Motor neuron (in vitro differentiated cells): ENCODE measurements around the gene PLD5. TPM values are rescaled to one million over a fixed set of nuclear protein-coding genes. Genes with fewer than 3 reads are reported as not detected.
"Not testable (repeated sequence)": the region's sequence is repeated elsewhere in the genome, so short reads cannot be mapped to it uniquely, and the experiment has no call there.

ENCODE experiments used
- ATAC-seq, 8 experiments: fragments of 200-7000 bp; cut with Tn5 transposase; replicated peaks in 6 of 8; 2 replicates each; pipeline ENCODE4 v1.8.0; 2021; ENCODE audit warnings: mild to moderate bottlenecking in 8 of 8, moderate library complexity in 8 of 8
- H3K27ac ChIP-seq, 2 donors: fragments of 250-450 bp; sonication (Bioruptor Pico); 2 replicates each; pipeline ENCODE4 v1.9.0; 2021; ENCODE audit warnings: antibody characterized with exemption in 2 of 2, mild to moderate bottlenecking in 2 of 2, moderate library complexity in 1 of 2
- H3K4me1 ChIP-seq, 2 donors: fragments of 250-450 bp; sonication (Bioruptor Pico); replicated peaks in 1 of 2; 2 replicates each; pipeline ENCODE4 v1.6.1; 2021; ENCODE audit warnings: antibody characterized with exemption in 2 of 2, mild to moderate bottlenecking in 2 of 2, moderate library complexity in 1 of 2
- H3K4me3 ChIP-seq, 5 donors: fragments of 250-450 bp; sonication (Bioruptor Pico); 2 replicates each; pipeline ENCODE4 v1.9.0; 2021; ENCODE audit warnings: antibody characterized with exemption in 5 of 5, mild to moderate bottlenecking in 5 of 5, moderate library complexity in 4 of 5
- WGBS, 10 experiments: fragments of 450-650 bp; shearing (Covaris generic); methylation state at CpG; one replicate each; pipeline ENCODE4 v1.0.0; 2022; 5-methylcytosine and 5-hydroxymethylcytosine counted together
- in situ Hi-C, 9 experiments: fragments of 400-800 bp; cut with MboI; loops; one replicate each; pipeline ENCODE4 v1.15.0; 2021; ENCODE audit warnings: low sequenced_read_pairs in 9 of 9, low pct_unique_long_range_greater_than_20kb in 2 of 9; ENCODE audit not compliant: unreplicated experiment in 9 of 9
- total RNA-seq, 8 experiments: library from RNA; unstranded; fragments of 300-600 nt; gene quantifications; 2 replicates each; pipeline versions ENCODE4 v1.2.3 to v1.2.4, GENCODE V29; 2022

PLD5 gene
- total RNA-seq, 8 experiments from 2014 or later, result 0.05 to 8.1 (median 1.5) TPM

- H3K27ac ChIP-seq, H3K4me1 ChIP-seq, ATAC-seq, in situ Hi-C loops, H3K4me3 ChIP-seq: not testable (repeated sequence)
- WGBS, 10 experiments, result 20 to 100% (median 88%) methylated on average over 1 of the region's 1 CpG; no CpG with 5 or more reads in 4 of the 10 experiments
These were observed 230.7 kb downstream of the PLD5 start for GRCh38 chr1:242293781-242294180.

GRCh38 chr1:242288067-242288466 lies 236.4 kb downstream of the PLD5 start:
- H3K4me3 ChIP-seq, H3K4me1 ChIP-seq, H3K27ac ChIP-seq, in situ Hi-C loops: not testable (repeated sequence)
- WGBS, 10 experiments, result 0 to 100% (median 67%) methylated on average over 1 to 2 of the region's 3 CpGs; no CpG with 5 or more reads in 5 of the 10 experiments
- ATAC-seq, result peak in 5 of 8 experiments; percentile 20 to 63 (median 43)

GRCh38 chr1:242282758-242283485 lies 241.6 kb downstream of the PLD5 start:
- in situ Hi-C loops, H3K4me3 ChIP-seq: not testable (repeated sequence)
- WGBS, 10 experiments, result 0 to 100% (median 64%) methylated on average over 1 to 3 of the region's 5 CpGs
- peak in 6 of 8 experiments; percentile 26 to 88 (median 60) for ATAC-seq
- H3K27ac ChIP-seq, result peak overlapping the region in 1 of 2 donors; percentile 65
- peaks cover 9 to 28% of the 10 kb centered on the region in 2 donors for H3K4me1 ChIP-seq

GRCh38 chr1:242278406-242278805 lies 246.1 kb downstream of the PLD5 start:
- H3K4me1 ChIP-seq, result peaks cover 9 to 22% of the 10 kb centered on the region in 2 donors
- H3K4me3 ChIP-seq, H3K27ac ChIP-seq, in situ Hi-C loops: not testable (repeated sequence)
- WGBS, 10 experiments, result 7 to 100% (median 63%) methylated on average over 1 to 3 of the region's 3 CpGs; no CpG with 5 or more reads in 2 of the 10 experiments
- ATAC-seq, result peak in 1 of 8 experiments; percentile 16

GRCh38 chr1:242276769-242277168 lies 247.7 kb downstream of the PLD5 start:
- H3K4me3 ChIP-seq, H3K27ac ChIP-seq, H3K4me1 ChIP-seq, in situ Hi-C loops: not testable (repeated sequence)
- peak in 1 of 8 experiments; percentile 30 for ATAC-seq
- 14 to 100% (median 94%) methylated on average over 1 to 6 of the region's 6 CpGs; no CpG with 5 or more reads in 6 of the 10 experiments for WGBS, 10 experiments

GRCh38 chr1:242267004-242267403 lies 257.5 kb downstream of the PLD5 start:
- ATAC-seq, in situ Hi-C loops, H3K27ac ChIP-seq, H3K4me3 ChIP-seq, H3K4me1 ChIP-seq: not testable (repeated sequence)
- 24 to 95% (median 95%) methylated on average over 2 of the region's 2 CpGs; no CpG with 5 or more reads in 7 of the 10 experiments for WGBS, 10 experiments

GRCh38 chr1:242264419-242264818 lies 260.1 kb downstream of the PLD5 start:
- in situ Hi-C loops, ATAC-seq: not testable (repeated sequence)

GRCh38 chr1:242245255-242245654 lies 279.2 kb downstream of the PLD5 start:
- H3K4me1 ChIP-seq, result peaks cover 15 to 26% of the 10 kb centered on the region in 2 donors
- no peak overlapping the region for H3K4me3 ChIP-seq
- in situ Hi-C loops, result no loop called here
- WGBS, 10 experiments, result 0 to 52% (median 36%) methylated on average over 1 to 5 of the region's 5 CpGs; no CpG with 5 or more reads in 2 of the 10 experiments
- no peak overlapping the region for H3K27ac ChIP-seq
- peak in 5 of 8 experiments; percentile 62 to 80 (median 75) for ATAC-seq

More at GRCh38 chr1:242264419-242264818, 260.1 kb downstream of the PLD5 start:
- not testable (repeated sequence) for H3K4me1 ChIP-seq, H3K27ac ChIP-seq, H3K4me3 ChIP-seq
- 40 to 89% (median 73%) methylated on average over 1 to 6 of the region's 7 CpGs; no CpG with 5 or more reads in 5 of the 10 experiments for WGBS, 10 experiments

GRCh38 chr1:242243472-242243871 lies 281.0 kb downstream of the PLD5 start:
- peak in 2 of 8 experiments; percentile 39 to 48 for ATAC-seq
- H3K4me3 ChIP-seq, result no peak overlapping the region
- in situ Hi-C loops, result no loop called here
- WGBS, 10 experiments, result 0 to 100% (median 83%) methylated on average over 1 of the region's 1 CpG; no CpG with 5 or more reads in 1 of the 10 experiments
- H3K4me1 ChIP-seq, result peaks cover 23 to 44% of the 10 kb centered on the region in 2 donors
- H3K27ac ChIP-seq, result no peak overlapping the region

- in situ Hi-C loops, result no loop called here
- WGBS, 10 experiments, result 0 to 100% (median 91%) methylated on average over 2 to 6 of the region's 6 CpGs; no CpG with 5 or more reads in 1 of the 10 experiments
- peaks cover 23 to 45% of the 10 kb centered on the region in 2 donors for H3K4me1 ChIP-seq
- no peak for ATAC-seq
- no peak overlapping the region for H3K4me3 ChIP-seq
- no peak overlapping the region for H3K27ac ChIP-seq
These were observed 281.5 kb downstream of the PLD5 start for GRCh38 chr1:242242983-242243382.

- peaks cover 23 to 45% of the 10 kb centered on the region in 2 donors for H3K4me1 ChIP-seq
- no peak overlapping the region for H3K4me3 ChIP-seq
- no peak overlapping the region for H3K27ac ChIP-seq
- no peak for ATAC-seq
- in situ Hi-C loops, result no loop called here
- 52 to 100% (median 89%) methylated on average over 1 to 6 of the region's 6 CpGs; no CpG with 5 or more reads in 1 of the 10 experiments for WGBS, 10 experiments
These were observed 282.6 kb downstream of the PLD5 start for GRCh38 chr1:242241936-242242335.

GRCh38 chr1:242240691-242241090 lies 283.8 kb downstream of the PLD5 start:
- in situ Hi-C loops, result no loop called here
- ATAC-seq, result no peak
- peaks cover 23 to 45% of the 10 kb centered on the region in 2 donors for H3K4me1 ChIP-seq
- no peak overlapping the region for H3K4me3 ChIP-seq
- no peak overlapping the region for H3K27ac ChIP-seq
- 39 to 96% (median 90%) methylated on average over 2 to 6 of the region's 6 CpGs for whole genome bisulfite sequencing, 10 experiments

GRCh38 chr1:242240077-242240476 lies 284.4 kb downstream of the PLD5 start:
- peaks cover 16 to 38% of the 10 kb centered on the region in 2 donors for H3K4me1 ChIP-seq
- in situ Hi-C loops, result no loop called here
- ATAC-seq, result peak in 5 of 8 experiments; percentile 71 to 94 (median 88)
- no peak overlapping the region for H3K27ac ChIP-seq
- H3K4me3 ChIP-seq, result no peak overlapping the region
- WGBS, 10 experiments, result 9 to 80% (median 41%) methylated on average over 1 to 4 of the region's 4 CpGs
